ENCODE data around the gene OOEP.
"Not testable (repeated sequence)": the region's sequence is repeated elsewhere in the genome, so short reads cannot be mapped to it uniquely, and the experiment has no call there.

Gene OOEP

GRCh38 chr6:73382462-73383113 is 12.9 kb upstream of the OOEP start:
- Mint-ChIP-seq H3K4me3 (no peak overlapping the region), H3K36me3 (ENCODE audit: insufficient read depth) (peaks cover 4% of the 10 kb centered on the region), H3K9me3 (no peaks in the 10 kb centered on the region), H3K27me3 (no peaks in the 10 kb centered on the region), H3K4me1 (ENCODE audit: low read depth in 2 of 2) (no peaks in the 10 kb centered on the region), H3K27ac (peak overlapping the region in 1 of 2 donors; percentile 54)
- no peak for DNase-seq
- no peak for ATAC-seq (replicated peaks)

- peak overlapping the region in 1 of 2 donors; percentile 65 for H3K27ac Mint-ChIP-seq
Measured at GRCh38 chr6:73381531-73381930, 11.8 kb upstream of the OOEP start.

GRCh38 chr6:73377225-73377624 is 7.5 kb upstream of the OOEP start:
- ATAC-seq (replicated peaks) (no peak), DNase-seq (no peak)
- Mint-ChIP-seq H3K36me3 (ENCODE audit: insufficient read depth) (peaks cover 3% of the 10 kb centered on the region), H3K27me3 (no peaks in the 10 kb centered on the region), H3K27ac (no peak overlapping the region), H3K4me1 (ENCODE audit: low read depth in 2 of 2) (no peaks in the 10 kb centered on the region), H3K4me3 (no peak overlapping the region), H3K9me3 (no peaks in the 10 kb centered on the region)

More at GRCh38 chr6:73381531-73381930, 11.8 kb upstream of the OOEP start:
- not testable (repeated sequence) for H3K4me3 Mint-ChIP-seq; H3K4me1 Mint-ChIP-seq (ENCODE audit: low read depth in 2 of 2); H3K27me3 Mint-ChIP-seq; H3K9me3 Mint-ChIP-seq; H3K36me3 Mint-ChIP-seq (ENCODE audit: insufficient read depth); DNase-seq; ATAC-seq (replicated peaks)

- DNase-seq (no peak), ATAC-seq (replicated peaks) (no peak)
- H3K27me3 Mint-ChIP-seq: no peaks in the 10 kb centered on the region
- no peaks in the 10 kb centered on the region for H3K4me1 Mint-ChIP-seq (ENCODE audit: low read depth in 2 of 2)
- H3K9me3 Mint-ChIP-seq: no peaks in the 10 kb centered on the region
- no peak overlapping the region for H3K27ac Mint-ChIP-seq
- no peaks in the 10 kb centered on the region for H3K36me3 Mint-ChIP-seq (ENCODE audit: insufficient read depth)
- H3K4me3 Mint-ChIP-seq: no peak overlapping the region
Measured at GRCh38 chr6:73375216-73375615, 5.5 kb upstream of the OOEP start.

GRCh38 chr6:73372516-73372915 is 2.8 kb upstream of the OOEP start:
- no peaks in the 10 kb centered on the region for H3K27me3 Mint-ChIP-seq
- H3K4me3 Mint-ChIP-seq: no peak overlapping the region
- H3K9me3 Mint-ChIP-seq: no peaks in the 10 kb centered on the region
- no peak overlapping the region for H3K27ac Mint-ChIP-seq
- ATAC-seq (replicated peaks) (no peak), DNase-seq (no peak)
- H3K36me3 Mint-ChIP-seq (ENCODE audit: insufficient read depth): no peaks in the 10 kb centered on the region
- H3K4me1 Mint-ChIP-seq (ENCODE audit: low read depth in 2 of 2): no peaks in the 10 kb centered on the region

- H3K27me3 Mint-ChIP-seq: no peaks in the 10 kb centered on the region
- no peak overlapping the region for H3K27ac Mint-ChIP-seq
- no peak overlapping the region for H3K4me3 Mint-ChIP-seq
- H3K36me3 Mint-ChIP-seq (ENCODE audit: insufficient read depth): no peaks in the 10 kb centered on the region
- no peak for ATAC-seq (replicated peaks)
- no peaks in the 10 kb centered on the region for H3K4me1 Mint-ChIP-seq (ENCODE audit: low read depth in 2 of 2)
- H3K9me3 Mint-ChIP-seq: no peaks in the 10 kb centered on the region
- no peak for DNase-seq
Measured at GRCh38 chr6:73371984-73372383, 2.3 kb upstream of the OOEP start.

GRCh38 chr6:73369157-73369556 is 540 bp downstream of the OOEP start:
- Mint-ChIP-seq H3K4me3 (no peak overlapping the region), H3K27ac (no peak overlapping the region), H3K27me3 (no peaks in the 10 kb centered on the region), H3K36me3 (ENCODE audit: insufficient read depth) (no peaks in the 10 kb centered on the region), H3K4me1 (ENCODE audit: low read depth in 2 of 2) (no peaks in the 10 kb centered on the region), H3K9me3 (no peaks in the 10 kb centered on the region)
- no peak for ATAC-seq (replicated peaks)
- DNase-seq: no peak

- H3K4me3 Mint-ChIP-seq: no peak overlapping the region
- H3K27ac Mint-ChIP-seq: no peak overlapping the region
- ATAC-seq (replicated peaks): no peak
- no peak for DNase-seq
- H3K9me3 Mint-ChIP-seq: no peaks in the 10 kb centered on the region
- H3K36me3 Mint-ChIP-seq (ENCODE audit: insufficient read depth): no peaks in the 10 kb centered on the region
- no peaks in the 10 kb centered on the region for H3K4me1 Mint-ChIP-seq (ENCODE audit: low read depth in 2 of 2)
- no peaks in the 10 kb centered on the region for H3K27me3 Mint-ChIP-seq
Measured at GRCh38 chr6:73368675-73369074, 1.0 kb downstream of the OOEP start.

- no peaks in the 10 kb centered on the region for H3K27me3 Mint-ChIP-seq
- DNase-seq (no peak), ATAC-seq (replicated peaks) (no peak)
- H3K4me1 Mint-ChIP-seq (ENCODE audit: low read depth in 2 of 2): no peaks in the 10 kb centered on the region
- H3K9me3 Mint-ChIP-seq: no peaks in the 10 kb centered on the region
- no peak overlapping the region for H3K4me3 Mint-ChIP-seq
- no peak overlapping the region for H3K27ac Mint-ChIP-seq
- H3K36me3 Mint-ChIP-seq (ENCODE audit: insufficient read depth): no peaks in the 10 kb centered on the region
Measured at GRCh38 chr6:73367761-73368355, 1.8 kb downstream of the OOEP start.

- Mint-ChIP-seq H3K9me3 (no peaks in the 10 kb centered on the region), H3K36me3 (ENCODE audit: insufficient read depth) (no peaks in the 10 kb centered on the region), H3K27me3 (no peaks in the 10 kb centered on the region), H3K4me3 (no peak overlapping the region), H3K4me1 (ENCODE audit: low read depth in 2 of 2) (no peaks in the 10 kb centered on the region), H3K27ac (no peak overlapping the region)
- DNase-seq: no peak
- no peak for ATAC-seq (replicated peaks)
Measured at GRCh38 chr6:73364549-73364948, 5.1 kb downstream of the OOEP start.

- Mint-ChIP-seq H3K4me3 (no peak overlapping the region), H3K27ac (no peak overlapping the region), H3K9me3 (no peaks in the 10 kb centered on the region), H3K27me3 (no peaks in the 10 kb centered on the region), H3K36me3 (ENCODE audit: insufficient read depth) (no peaks in the 10 kb centered on the region), H3K4me1 (ENCODE audit: low read depth in 2 of 2) (no peaks in the 10 kb centered on the region)
- ATAC-seq (replicated peaks) (no peak), DNase-seq (no peak)
Measured at GRCh38 chr6:73364121-73364520, 5.6 kb downstream of the OOEP start.

- DNase-seq: no peak
- no peak overlapping the region for H3K27ac Mint-ChIP-seq
- no peaks in the 10 kb centered on the region for H3K9me3 Mint-ChIP-seq
- H3K36me3 Mint-ChIP-seq (ENCODE audit: insufficient read depth): no peaks in the 10 kb centered on the region
- ATAC-seq (replicated peaks): no peak
- H3K4me3 Mint-ChIP-seq: no peak overlapping the region
- no peaks in the 10 kb centered on the region for H3K4me1 Mint-ChIP-seq (ENCODE audit: low read depth in 2 of 2)
- H3K27me3 Mint-ChIP-seq: no peaks in the 10 kb centered on the region
Measured at GRCh38 chr6:73363537-73363875, 6.2 kb downstream of the OOEP start.

- DNase-seq (no peak), ATAC-seq (replicated peaks) (no peak)
- no peak overlapping the region for H3K27ac Mint-ChIP-seq
- H3K9me3 Mint-ChIP-seq: no peaks in the 10 kb centered on the region
- no peaks in the 10 kb centered on the region for H3K36me3 Mint-ChIP-seq (ENCODE audit: insufficient read depth)
- H3K27me3 Mint-ChIP-seq: no peaks in the 10 kb centered on the region
- H3K4me3 Mint-ChIP-seq: no peak overlapping the region
- no peaks in the 10 kb centered on the region for H3K4me1 Mint-ChIP-seq (ENCODE audit: low read depth in 2 of 2)
Measured at GRCh38 chr6:73362869-73363536, 6.7 kb downstream of the OOEP start.

GRCh38 chr6:73362358-73362757 is 7.3 kb downstream of the OOEP start, which contains the start of gene KHDC3L:
KHDC3L (plus strand) TSS chr6:73362658; CDS start chr6:73362730, 72 bp downstream.
- no peak within 1 kb of the TSS for H3K4me3 Mint-ChIP-seq
- H3K36me3 Mint-ChIP-seq (ENCODE audit: insufficient read depth): no peaks in the 10 kb centered on the region
- DNase-seq: no peak
- no peaks in the 10 kb centered on the region for H3K27me3 Mint-ChIP-seq
- H3K27ac Mint-ChIP-seq: peak within 1 kb of the TSS in 1 of 2 donors; percentile 0
- no peaks in the 10 kb centered on the region for H3K4me1 Mint-ChIP-seq (ENCODE audit: low read depth in 2 of 2)
- ATAC-seq (replicated peaks): no peak
- H3K9me3 Mint-ChIP-seq: no peaks in the 10 kb centered on the region

Data from effector memory CD8-positive, alpha-beta T cell (primary cell).